Measurements from ENCODE around the gene GTPBP10. TPM values are rescaled to one million over a fixed set of nuclear protein-coding genes. Genes with fewer than 3 reads are reported as not detected.
A peak's percentile ranks its signal among the peaks of the same experiment; 100 is the strongest.

The GTPBP10 gene, protein sequence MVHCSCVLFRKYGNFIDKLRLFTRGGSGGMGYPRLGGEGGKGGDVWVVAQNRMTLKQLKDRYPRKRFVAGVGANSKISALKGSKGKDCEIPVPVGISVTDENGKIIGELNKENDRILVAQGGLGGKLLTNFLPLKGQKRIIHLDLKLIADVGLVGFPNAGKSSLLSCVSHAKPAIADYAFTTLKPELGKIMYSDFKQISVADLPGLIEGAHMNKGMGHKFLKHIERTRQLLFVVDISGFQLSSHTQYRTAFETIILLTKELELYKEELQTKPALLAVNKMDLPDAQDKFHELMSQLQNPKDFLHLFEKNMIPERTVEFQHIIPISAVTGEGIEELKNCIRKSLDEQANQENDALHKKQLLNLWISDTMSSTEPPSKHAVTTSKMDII
- total RNA-seq (10 to 100 TPM; 19.8 to 43.3 (median 25.7) TPM), polyA plus RNA-seq (10 to 100 TPM; 13.5 to 16.9 (median 14.6) TPM)
- long read RNA-seq, donor 1, partial matches to known transcripts = 0 of 1 reads
- long read RNA-seq, donor 1, other reads (novel, unspliced or antisense) = 0 of 1 reads
- long read RNA-seq, donor 2, full-length matches to known transcripts = 3 of 3 reads
- long read RNA-seq, donor 2, partial matches to known transcripts = 0 of 3 reads
- long read RNA-seq, donor 2, other reads (novel, unspliced or antisense) = 0 of 3 reads

DNA sequence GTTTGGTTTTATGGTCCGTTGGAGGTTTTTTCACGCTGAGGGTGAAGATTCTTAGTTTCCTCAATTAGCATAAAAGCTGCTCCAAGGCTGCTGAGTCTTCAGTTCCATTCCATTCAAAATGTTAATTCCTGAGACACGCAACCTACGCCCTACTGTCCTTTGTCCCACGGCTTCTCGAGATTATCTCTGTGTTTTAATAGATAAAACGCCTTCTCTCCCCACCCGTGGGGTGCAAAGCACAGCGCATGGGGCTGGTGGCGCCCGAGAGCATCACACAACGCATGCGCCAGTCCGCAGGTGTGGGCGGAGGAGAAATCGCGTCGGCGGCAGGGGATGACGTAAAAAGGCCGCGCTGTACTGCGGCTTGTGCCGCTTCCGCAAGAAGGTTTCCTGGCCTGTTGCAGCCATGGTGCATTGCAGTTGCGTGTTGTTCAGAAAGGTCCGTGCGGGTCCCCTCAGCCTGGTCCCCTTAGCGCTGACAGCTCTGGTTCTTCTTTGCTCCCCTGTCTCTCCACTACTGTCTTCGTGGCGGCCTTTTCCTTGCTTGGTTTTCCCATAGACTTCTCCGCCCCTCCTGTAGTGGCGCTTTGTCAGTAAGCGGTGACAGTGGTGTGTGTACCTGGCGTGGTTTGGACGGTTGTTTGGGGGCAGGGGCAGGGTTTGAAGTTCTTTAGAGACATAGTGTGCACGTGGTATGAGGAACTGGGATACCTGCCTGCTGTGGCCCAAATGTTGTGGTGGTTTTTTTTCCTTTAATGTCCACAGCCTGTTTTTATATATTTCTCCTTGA lies at the start of gene GTPBP10:
Gene GTPBP10, plus strand, starts transcription at position 381 of the 790 bp plus-strand sequence. Its CDS starts 26 bp downstream, at position 407.
- peak within 1 kb of the TSS; percentile 82 to 94 (median 92) for H3K27ac ChIP-seq

DNA sequence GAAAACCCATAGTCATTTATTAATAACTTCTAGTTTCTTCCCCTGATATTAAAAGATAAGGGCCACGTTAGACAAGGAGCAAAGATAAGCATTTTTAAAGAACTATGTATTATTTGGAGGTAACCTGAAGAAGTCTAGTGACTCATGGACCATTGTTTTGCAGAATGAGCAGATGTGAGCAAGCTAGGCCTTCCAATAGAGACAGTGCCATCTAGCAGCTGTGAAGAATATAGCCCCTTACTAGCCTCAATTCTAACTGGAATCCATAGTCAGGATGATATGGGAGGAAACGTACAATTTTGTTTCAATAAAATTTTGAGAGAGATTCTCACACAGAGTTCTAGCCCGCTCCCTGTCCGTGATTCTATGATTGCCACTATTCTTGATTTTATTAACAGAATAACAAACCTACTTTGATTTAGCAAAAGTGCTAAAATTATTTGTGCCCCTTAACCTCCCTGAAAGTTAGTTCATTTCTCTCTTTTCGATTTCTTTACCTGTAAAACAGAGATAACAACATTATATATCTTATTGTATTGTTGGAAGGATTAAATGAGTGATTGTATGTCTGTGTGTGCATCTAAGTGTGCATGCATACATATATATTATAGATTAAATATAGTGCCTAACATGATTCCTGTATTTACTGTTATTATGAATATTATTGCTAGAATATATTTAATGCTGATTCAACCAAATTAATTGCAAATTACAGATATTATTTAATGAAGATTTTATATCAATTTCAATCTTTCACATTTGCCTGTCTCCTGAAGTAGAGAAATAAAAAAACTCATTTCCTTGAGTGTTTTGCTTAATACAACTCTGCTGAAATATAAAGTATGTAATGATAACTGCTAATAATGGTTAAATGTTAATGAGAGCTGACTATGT lies 48.1 kb upstream of the GTPBP10 start:
- Histone ChIP-seq H3K27ac (no peak overlapping the region), H3K9me3 (no peaks in the 10 kb centered on the region), H3K27me3 (replicated peaks in 1 of 7) (no peaks in the 10 kb centered on the region), H3K4me3 (no peak overlapping the region), H3K4me1 (no peaks in the 10 kb centered on the region), H3K36me3 (no peaks in the 10 kb centered on the region)
- TF ChIP-seq POLR2A (IDR thresholded peaks at IDR 0.05) = no peak
- no peak for TF ChIP-seq POLR2AphosphoS5 (IDR thresholded peaks at IDR 0.05)
- TF ChIP-seq, protein P1, sequence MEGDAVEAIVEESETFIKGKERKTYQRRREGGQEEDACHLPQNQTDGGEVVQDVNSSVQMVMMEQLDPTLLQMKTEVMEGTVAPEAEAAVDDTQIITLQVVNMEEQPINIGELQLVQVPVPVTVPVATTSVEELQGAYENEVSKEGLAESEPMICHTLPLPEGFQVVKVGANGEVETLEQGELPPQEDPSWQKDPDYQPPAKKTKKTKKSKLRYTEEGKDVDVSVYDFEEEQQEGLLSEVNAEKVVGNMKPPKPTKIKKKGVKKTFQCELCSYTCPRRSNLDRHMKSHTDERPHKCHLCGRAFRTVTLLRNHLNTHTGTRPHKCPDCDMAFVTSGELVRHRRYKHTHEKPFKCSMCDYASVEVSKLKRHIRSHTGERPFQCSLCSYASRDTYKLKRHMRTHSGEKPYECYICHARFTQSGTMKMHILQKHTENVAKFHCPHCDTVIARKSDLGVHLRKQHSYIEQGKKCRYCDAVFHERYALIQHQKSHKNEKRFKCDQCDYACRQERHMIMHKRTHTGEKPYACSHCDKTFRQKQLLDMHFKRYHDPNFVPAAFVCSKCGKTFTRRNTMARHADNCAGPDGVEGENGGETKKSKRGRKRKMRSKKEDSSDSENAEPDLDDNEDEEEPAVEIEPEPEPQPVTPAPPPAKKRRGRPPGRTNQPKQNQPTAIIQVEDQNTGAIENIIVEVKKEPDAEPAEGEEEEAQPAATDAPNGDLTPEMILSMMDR (IDR thresholded peaks at IDR 0.05 in 8 of 11, conservative IDR thresholded peaks at IDR 0.05 in 3 of 11) = peak in 7 of 11 experiments; percentile 6 to 45 (median 26)
- DNase-seq = no peak
- 56 to 66% (median 62%) methylated on average over 5 of the region's 5 CpGs for WGBS, 5 donors
- intact Hi-C loops (cut with DNase I; ENCODE audit: low total_unique reads) = no loop called here

More for the DNA sequence above, at the start of gene GTPBP10:
- TF ChIP-seq POLR2A (IDR thresholded peaks at IDR 0.05) (peak in 1 of 3 donors; percentile 89), POLR2AphosphoS5 (IDR thresholded peaks at IDR 0.05) (peak; percentile 96 to 97 (median 96))
- TF ChIP-seq, protein P1 (IDR thresholded peaks at IDR 0.05 in 8 of 11, conservative IDR thresholded peaks at IDR 0.05 in 3 of 11) = peak; percentile 68 to 92 (median 85)
- Histone ChIP-seq H3K4me3 (peak within 1 kb of the TSS; percentile 57 to 81 (median 66)), H3K36me3 (no peaks in the 10 kb centered on the region), H3K9me3 (no peaks in the 10 kb centered on the region), H3K4me1 (peaks cover 0 to 41% (median 21%) of the 10 kb centered on the region in 6 donors), H3K27me3 (replicated peaks in 1 of 7) (no peaks in the 10 kb centered on the region)
- WGBS, 5 donors = 0 to 1% (median 1%) methylated on average over 30 to 37 of the region's 37 CpGs
- DNase-seq = peak; percentile 98
- intact Hi-C loops (cut with DNase I; ENCODE audit: low total_unique reads) = no loop called here

DNA sequence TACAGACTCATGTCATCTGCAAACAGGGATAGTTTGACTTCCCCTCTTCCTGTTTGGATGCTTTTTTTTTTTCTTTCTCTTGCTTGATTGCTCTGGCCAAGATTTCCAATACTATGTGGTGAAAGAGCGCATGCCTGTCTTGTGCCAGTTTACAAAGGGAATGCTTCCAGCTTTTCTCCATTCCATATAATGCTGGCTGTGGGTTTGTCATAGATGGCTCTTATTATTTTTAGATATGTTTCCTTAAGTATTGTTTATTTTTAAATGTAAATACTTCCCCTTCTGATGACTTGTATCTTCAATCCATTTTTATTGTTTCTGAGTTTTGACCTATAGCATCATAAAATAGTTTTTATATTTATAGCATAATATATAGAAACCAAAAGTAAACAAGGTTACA lies 43.3 kb upstream of the GTPBP10 start:
- DNase-seq = no peak
- no peaks in the 10 kb centered on the region for H3K9me3 ChIP-seq
- H3K27me3 ChIP-seq (replicated peaks in 1 of 7) = no peaks in the 10 kb centered on the region
- H3K4me3 ChIP-seq = no peak overlapping the region
- no peaks in the 10 kb centered on the region for H3K4me1 ChIP-seq
- intact Hi-C loops (cut with DNase I; ENCODE audit: low total_unique reads) = no loop called here
- H3K27ac ChIP-seq = no peak overlapping the region
- no peaks in the 10 kb centered on the region for H3K36me3 ChIP-seq
- 91 to 100% (median 97%) methylated on average over 1 of the region's 1 CpG for WGBS, 5 donors
- TF ChIP-seq POLR2A (IDR thresholded peaks at IDR 0.05) (no peak), POLR2AphosphoS5 (IDR thresholded peaks at IDR 0.05) (no peak)
- TF ChIP-seq, protein P1 (IDR thresholded peaks at IDR 0.05 in 8 of 11, conservative IDR thresholded peaks at IDR 0.05 in 3 of 11) = no peak

Measured in spleen (tissue), 13 donors.